Left lobe of liver (tissue), 2 donors: Measurements from ENCODE around the gene PAH. TPM values are rescaled to one million over a fixed set of nuclear protein-coding genes. Genes with fewer than 3 reads are reported as not detected.

Experiments
- ATAC-seq: fragments of 200-7000 bp; cut with Tn5 transposase; one replicate; pipeline ENCODE4 v1.9.1; 2020; ENCODE audit warnings: mild to moderate bottlenecking, moderate library complexity
- DNase-seq: peaks from one replicate; pipeline ENCODE4 v3.0.0-alpha.2; 2020; ENCODE audit warnings: low spot score
- total RNA-seq: library from RNA; stranded (reverse); gene quantifications from one replicate; pipeline ENCODE4 v1.2.1, GENCODE V29; 2021
- donor health status: DM: no; HTN: no; CAD: no; lungs with moderate emphysema.
- donor health status: DM: no; HTN: yes; CAD: no.

Gene PAH
- total RNA-seq, 1 donor from 2014 or later, result 1,162 TPM

DNA sequence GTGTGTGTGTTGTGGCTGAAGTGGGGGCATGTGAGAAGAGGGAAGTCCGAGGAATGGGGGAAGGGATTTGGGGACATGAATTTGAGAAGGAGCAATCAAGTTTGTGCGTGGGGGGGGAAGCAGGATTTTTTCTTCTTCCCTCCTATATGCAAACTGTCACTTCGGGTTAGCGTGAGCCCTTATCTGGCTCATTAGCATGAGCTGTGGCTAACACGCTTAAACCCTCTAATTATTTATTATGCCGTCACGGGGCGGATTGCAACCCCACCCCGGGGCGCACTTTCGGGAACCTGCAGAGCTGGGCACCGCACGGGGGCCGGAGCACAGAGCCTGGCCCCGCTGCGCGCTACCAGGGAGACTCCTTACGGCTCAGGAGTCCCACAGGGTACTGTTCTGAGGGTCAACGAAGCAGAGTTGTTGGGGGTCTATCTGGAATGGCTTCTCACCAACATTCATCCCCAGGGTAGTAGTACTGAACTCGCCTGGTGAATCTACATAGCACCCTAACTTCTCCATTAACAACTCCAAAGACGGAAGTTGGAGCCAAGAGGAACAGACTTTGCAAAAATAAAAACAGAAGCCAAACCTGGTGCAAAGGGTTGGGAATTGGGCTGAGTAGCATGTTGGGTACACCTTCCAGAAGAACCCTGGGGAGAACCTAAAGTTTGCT lies 34.0 kb upstream of the PAH start:
- DNase-seq, result no peak
- peak; percentile 6 for ATAC-seq

DNA sequence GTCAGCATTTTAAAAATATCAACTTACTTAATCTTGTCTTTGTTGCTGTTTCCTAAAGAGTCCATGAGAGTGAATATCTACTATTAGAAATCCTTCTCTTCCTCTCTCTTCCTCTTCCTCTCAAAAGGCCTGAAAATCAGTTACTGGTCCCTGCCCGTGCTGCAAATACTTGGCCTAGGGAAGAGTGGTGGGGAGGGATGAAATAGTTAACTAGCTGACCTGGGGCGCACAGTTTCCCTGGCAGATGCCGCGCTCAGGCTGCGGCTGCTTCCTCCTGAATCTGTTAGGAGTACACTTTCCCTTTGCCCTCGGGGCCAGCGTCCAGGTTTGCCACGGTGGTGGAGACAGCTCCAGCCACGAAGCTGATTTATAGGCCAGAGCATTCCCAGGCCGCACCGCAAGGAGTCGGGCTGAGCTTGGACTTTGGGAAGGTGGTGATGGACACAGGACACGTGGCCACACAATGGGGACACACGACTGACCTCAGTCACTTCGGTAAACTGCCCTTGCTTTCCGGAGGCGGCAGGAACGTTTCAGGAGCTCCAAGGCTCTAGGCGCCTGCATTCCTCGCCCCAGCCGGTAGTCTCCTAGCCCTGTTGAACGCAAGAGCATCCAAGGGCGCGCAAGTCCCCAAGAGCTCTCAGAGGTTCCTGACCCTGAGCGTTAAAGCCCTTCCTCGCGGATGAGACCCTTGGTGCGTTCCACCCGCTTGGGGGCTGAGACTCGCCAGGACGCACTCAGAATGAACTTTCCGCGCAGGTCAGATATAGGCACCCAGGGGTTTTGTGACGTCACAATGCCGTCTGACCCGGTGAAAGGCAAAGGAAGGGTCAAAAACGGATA lies 33.3 kb upstream of the PAH start:
- DNase-seq (peak; percentile 98), ATAC-seq (peak; percentile 92)

GRCh38 chr12:102948941-102949352 lies 31.9 kb upstream of the PAH start:
- DNase-seq (peak; percentile 69), ATAC-seq (peak; percentile 41)

- DNase-seq, result no peak
- no peak for ATAC-seq
Observed at GRCh38 chr12:102946042-102946441, 29.0 kb upstream of the PAH start.

GRCh38 chr12:102939670-102940222 lies 22.7 kb upstream of the PAH start:
- no peak for DNase-seq
- ATAC-seq, result peak; percentile 97

DNA sequence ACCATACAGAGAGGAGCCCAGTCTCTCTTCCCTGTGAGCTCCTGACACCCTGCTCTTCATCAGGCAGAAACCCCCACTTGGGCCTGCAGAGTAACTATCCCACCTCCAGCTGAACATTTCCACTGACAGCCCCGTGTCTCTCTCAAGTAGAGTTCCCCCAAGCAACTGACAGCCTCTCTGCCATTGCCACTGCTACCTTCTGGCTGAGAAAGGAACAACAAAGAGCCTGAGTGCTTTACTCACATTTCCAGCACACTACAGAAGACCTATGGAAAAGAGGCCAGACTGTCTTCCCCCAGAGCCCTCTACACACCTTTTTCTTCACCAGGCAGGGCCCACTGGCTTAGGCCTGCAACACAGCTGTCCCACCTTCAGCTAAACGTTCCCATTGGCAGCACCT lies 22.0 kb upstream of the PAH start:
- DNase-seq (no peak), ATAC-seq (peak; percentile 62)

DNA sequence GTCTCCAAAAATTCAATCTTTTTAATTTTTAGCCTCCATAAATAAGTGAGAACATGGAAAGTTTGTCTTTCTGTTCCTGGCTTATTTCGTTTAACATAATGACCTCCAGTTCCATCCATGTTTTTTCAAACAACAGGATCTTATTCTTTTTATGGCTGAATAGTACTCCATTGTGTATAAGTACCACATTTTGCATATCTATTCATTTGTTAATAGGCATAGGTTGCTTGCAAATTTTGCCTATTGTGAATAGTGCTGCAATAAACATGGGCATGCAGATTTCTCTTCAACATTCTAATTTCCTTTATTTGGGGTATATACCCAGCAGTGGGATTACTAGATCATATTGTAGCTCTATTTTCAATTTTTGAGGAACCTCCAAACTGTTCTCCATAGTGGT lies 16.1 kb upstream of the PAH start:
- ATAC-seq (no peak), DNase-seq (no peak)

DNA sequence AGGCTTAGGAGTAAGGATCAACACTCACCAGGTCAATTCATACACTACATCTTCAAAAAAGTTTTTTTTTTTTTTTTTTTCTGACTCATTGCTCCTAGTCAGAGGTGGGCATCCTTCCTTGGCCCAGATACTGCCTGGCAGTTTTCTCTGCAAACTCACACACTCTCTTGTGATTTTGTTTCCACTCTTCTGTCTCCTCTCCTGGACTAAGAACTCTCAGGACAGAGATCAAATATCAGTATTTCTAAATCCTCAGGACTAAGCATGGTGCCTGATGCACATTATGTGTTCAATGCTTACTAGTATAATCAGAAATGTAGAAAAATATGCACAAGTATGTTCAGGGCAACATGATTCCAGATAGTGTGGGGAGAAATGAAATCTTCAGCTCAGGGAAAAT lies 10.2 kb upstream of the PAH start:
- DNase-seq, result no peak
- ATAC-seq, result peak; percentile 62

- ATAC-seq (peak; percentile 12), DNase-seq (no peak)
Observed at GRCh38 chr12:102921240-102921639, 4.2 kb upstream of the PAH start.

DNA sequence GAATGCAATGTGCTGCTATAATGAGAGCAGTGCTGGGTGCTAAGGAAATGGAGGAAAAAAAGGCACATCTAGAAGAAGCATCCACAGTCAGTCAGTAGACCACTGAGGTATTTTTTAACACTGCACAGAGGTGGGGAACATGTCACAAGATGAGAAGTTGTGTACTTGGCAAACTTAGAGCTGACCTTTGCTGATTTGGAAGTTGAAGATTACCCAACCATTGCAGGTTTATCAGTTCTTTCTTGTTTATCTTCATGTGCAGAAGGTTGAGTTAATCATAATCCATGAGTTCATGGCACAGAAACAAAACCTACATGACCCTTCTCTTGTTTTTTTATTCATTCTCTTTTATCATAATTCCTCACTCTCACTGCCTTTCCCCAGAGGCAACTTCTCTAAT lies 3.2 kb upstream of the PAH start:
- ATAC-seq, result peak; percentile 10
- no peak for DNase-seq

DNA sequence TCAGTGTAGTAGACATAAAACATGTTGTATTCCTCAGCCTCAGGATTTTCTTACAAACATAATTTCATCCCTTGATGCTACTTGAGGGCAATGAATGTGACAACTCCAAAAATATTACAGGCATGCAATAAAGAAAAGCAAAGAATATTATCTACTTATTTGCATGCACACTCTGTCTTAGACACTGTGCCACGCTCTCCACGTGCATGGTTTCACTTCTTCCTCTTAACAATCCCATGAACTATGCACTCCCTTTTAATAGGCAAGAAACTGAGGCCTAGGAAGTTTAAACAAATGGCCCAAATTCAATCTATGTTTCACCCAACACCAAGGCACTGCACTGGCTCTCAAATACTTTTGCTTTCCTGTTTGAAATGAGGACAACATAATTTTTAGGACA lies 1.8 kb upstream of the PAH start:
- no peak for ATAC-seq
- DNase-seq, result no peak

DNA sequence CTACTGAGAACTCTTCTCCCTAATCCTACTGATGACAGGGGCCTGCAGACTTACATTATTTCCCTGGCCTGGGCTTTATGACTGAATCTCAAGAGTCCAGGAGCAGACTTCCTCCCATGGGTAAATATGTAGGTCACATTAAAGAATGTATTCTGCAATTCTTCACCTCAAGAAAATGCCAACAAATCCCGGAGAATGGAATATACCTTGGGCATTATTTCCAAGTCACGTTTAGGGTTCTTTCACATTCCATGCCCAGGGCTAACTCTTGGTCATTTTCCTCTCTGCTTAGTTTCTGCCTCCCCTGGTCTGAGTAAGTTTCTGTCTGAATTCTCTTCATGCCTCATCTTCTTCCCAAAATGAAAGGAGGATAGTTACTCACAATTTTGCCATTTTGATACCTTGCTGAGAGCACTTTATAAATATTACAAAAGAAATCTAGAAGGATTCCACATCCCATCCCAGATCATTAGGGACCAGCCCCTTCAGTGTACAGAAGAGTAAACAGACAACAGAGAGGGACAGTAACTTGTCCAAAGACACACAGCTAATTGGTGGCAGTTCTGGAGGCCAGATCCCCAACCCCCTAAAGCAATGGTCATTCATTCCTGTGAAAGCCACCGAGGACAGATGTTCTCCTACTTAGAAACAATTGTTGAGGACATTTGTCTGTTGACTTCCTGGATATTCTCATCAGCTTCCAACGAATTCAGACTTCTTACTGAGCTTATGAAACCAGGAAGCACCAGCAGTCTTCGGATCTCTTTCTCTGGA lies 605 bp downstream of the PAH start:
- DNase-seq, result no peak
- no peak for ATAC-seq

- DNase-seq (no peak), ATAC-seq (no peak)
Observed at GRCh38 chr12:102913453-102914226, 3.4 kb downstream of the PAH start.

DNA sequence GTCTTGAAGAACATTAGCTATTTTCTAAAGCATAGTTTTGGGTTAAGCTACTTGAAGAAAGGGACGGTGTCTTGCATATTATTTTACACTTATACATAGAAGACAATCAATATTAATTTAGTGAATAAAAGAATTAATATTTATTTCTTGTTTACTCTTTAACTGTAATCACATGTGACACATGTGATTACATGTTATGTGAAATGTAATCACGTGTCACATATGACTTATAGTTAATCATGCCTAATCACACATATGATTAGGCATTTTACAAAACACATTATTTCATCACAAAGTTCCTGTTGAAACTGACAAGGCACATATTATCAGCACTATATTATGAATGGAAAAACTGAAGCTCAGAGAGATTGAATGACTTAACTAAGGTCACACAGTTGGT lies 4.8 kb downstream of the PAH start:
- DNase-seq, result no peak
- ATAC-seq, result no peak

GRCh38 chr12:102911320-102911719 lies 5.7 kb downstream of the PAH start:
- DNase-seq (no peak), ATAC-seq (peak; percentile 7)

- peak; percentile 70 for ATAC-seq
Observed at GRCh38 chr12:102910792-102911191, 6.3 kb downstream of the PAH start.

GRCh38 chr12:102910137-102910536 lies 6.9 kb downstream of the PAH start:
- ATAC-seq, result peak; percentile 1
- DNase-seq, result no peak

More at GRCh38 chr12:102910792-102911191, 6.3 kb downstream of the PAH start:
- DNase-seq, result peak; percentile 85

DNA sequence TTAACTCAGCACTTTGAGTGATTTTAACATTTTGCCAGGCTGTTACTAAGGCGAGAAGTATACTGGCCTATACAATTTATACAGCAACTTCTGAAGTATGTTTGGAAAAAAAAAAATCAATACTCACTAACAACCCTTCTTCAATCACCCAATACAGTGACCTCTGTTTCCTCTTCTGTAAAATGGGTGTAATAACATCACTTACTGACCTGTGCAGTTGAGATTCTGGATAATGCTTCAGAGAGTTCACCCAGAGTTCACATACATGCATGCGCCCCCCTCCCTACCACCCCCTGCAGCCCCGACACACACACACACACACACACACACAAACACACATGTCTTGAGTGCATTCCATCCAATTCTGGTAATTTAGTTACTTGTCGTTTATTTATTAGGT lies 9.1 kb downstream of the PAH start:
- DNase-seq, result no peak
- ATAC-seq, result no peak

GRCh38 chr12:102905229-102905628 lies 11.8 kb downstream of the PAH start:
- no peak for DNase-seq
- ATAC-seq, result peak; percentile 19

GRCh38 chr12:102903337-102904007 lies 13.6 kb downstream of the PAH start:
- ATAC-seq (peak; percentile 31), DNase-seq (no peak)
